Suprapubic skin (tissue), 4 donors: ENCODE data around the gene CCDC63. TPM values are rescaled to one million over a fixed set of nuclear protein-coding genes. Genes with fewer than 3 reads are reported as not detected.

Source experiments
- DNase-seq, 2 donors: peaks; one replicate each; pipeline ENCODE4 v3.0.0-alpha.2; 2019; ENCODE audit warnings: low spot score in 2 of 2
- H3K27ac ChIP-seq: fragments of 200-600 bp; sonication (generic); one replicate; pipeline ENCODE4 v1.5.1; 2019
- H3K27me3 ChIP-seq: fragments of 200-600 bp; sonication (generic); one replicate; pipeline ENCODE4 v1.5.1; 2019
- H3K36me3 ChIP-seq: fragments of 200-600 bp; sonication (generic); one replicate; pipeline ENCODE4 v1.5.1; 2019
- H3K4me1 ChIP-seq: fragments of 200-600 bp; sonication (generic); one replicate; pipeline ENCODE4 v1.5.1; 2019
- H3K4me3 ChIP-seq: fragments of 200-600 bp; sonication (generic); one replicate; pipeline ENCODE4 v1.5.1; 2019; ENCODE audit warnings: mild to moderate bottlenecking
- H3K9me3 ChIP-seq: fragments of 200-600 bp; sonication (generic); one replicate; pipeline ENCODE4 v1.5.1; 2019
- EP300 ChIP-seq: sonication (generic); formaldehyde crosslinking; IDR thresholded peaks from one replicate; pipeline ENCODE4 v1.6.1; 2017; ENCODE audit warnings: antibody characterized with exemption
- POLR2A ChIP-seq, 2 donors: fragments of 450-650 bp; IDR thresholded peaks; one replicate each; pipeline ENCODE4 v1.6.1; 2017; ENCODE audit warnings: antibody characterized with exemption in 2 of 2, mild to moderate bottlenecking in 2 of 2, moderate library complexity in 2 of 2
- POLR2AphosphoS5 ChIP-seq, 3 donors: sonication (generic); formaldehyde crosslinking; IDR thresholded peaks; one replicate each; pipeline ENCODE4 v1.6.1; 2017; ENCODE audit warnings: antibody characterized with exemption in 3 of 3
- WGBS: methylation state at CpG from one replicate; pipeline ENCODE4 v1.1.5; 2018; 5-methylcytosine and 5-hydroxymethylcytosine counted together
- total RNA-seq, 4 donors: library from RNA; depleted of rRNA; stranded (reverse); fragments of >200 nt; gene quantifications; one replicate each; pipeline ENCODE4 v1.1.0, GENCODE V29; 2016
- TF ChIP-seq, protein P1 (sequence below), 2 donors: fragments of 200-600 bp in 1 of 2; fragments of 450-650 bp in 1 of 2; sonication (generic) in 1 of 2; IDR thresholded peaks; one replicate each; pipeline ENCODE4 v1.5.1; 2016 to 2019; ENCODE audit warnings: antibody characterized with exemption in 2 of 2, mild to moderate bottlenecking in 1 of 2, moderate library complexity in 1 of 2

Gene CCDC63
- total RNA-seq, 4 donors from 2014 or later: not detected

DNA sequence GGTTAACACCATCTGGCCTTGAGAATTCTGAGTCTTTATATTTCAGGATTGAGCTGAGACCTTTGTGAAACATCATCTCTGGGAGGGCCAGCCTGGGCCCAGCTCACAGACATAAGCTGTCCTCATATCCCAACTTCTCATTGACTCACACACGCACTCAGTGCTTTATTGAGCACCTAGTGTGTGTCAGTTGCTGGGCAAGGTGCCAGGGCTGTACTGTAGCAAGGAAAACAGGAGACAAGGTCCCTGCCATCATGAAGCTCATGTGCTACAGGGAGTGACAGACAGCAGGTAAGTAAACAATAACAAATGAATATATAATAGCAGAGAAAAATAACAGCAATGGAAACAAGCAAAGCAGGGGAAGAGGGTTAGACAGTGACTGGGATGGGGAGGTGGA is 30.5 kb upstream of the CCDC63 start:
- TF ChIP-seq, protein P1, sequence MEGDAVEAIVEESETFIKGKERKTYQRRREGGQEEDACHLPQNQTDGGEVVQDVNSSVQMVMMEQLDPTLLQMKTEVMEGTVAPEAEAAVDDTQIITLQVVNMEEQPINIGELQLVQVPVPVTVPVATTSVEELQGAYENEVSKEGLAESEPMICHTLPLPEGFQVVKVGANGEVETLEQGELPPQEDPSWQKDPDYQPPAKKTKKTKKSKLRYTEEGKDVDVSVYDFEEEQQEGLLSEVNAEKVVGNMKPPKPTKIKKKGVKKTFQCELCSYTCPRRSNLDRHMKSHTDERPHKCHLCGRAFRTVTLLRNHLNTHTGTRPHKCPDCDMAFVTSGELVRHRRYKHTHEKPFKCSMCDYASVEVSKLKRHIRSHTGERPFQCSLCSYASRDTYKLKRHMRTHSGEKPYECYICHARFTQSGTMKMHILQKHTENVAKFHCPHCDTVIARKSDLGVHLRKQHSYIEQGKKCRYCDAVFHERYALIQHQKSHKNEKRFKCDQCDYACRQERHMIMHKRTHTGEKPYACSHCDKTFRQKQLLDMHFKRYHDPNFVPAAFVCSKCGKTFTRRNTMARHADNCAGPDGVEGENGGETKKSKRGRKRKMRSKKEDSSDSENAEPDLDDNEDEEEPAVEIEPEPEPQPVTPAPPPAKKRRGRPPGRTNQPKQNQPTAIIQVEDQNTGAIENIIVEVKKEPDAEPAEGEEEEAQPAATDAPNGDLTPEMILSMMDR (IDR thresholded peaks at IDR 0.05): no peak
- TF ChIP-seq POLR2AphosphoS5 (IDR thresholded peaks at IDR 0.05) (no peak), EP300 (no peak), POLR2A (IDR thresholded peaks at IDR 0.05) (no peak)
- Histone ChIP-seq H3K4me3 (no peak overlapping the region), H3K27ac (no peak overlapping the region), H3K4me1 (no peaks in the 10 kb centered on the region), H3K9me3 (no peaks in the 10 kb centered on the region), H3K27me3 (no peaks in the 10 kb centered on the region), H3K36me3 (no peaks in the 10 kb centered on the region)
- WGBS: 94% methylated on average over 1 of the region's 1 CpG
- DNase-seq: no peak

DNA sequence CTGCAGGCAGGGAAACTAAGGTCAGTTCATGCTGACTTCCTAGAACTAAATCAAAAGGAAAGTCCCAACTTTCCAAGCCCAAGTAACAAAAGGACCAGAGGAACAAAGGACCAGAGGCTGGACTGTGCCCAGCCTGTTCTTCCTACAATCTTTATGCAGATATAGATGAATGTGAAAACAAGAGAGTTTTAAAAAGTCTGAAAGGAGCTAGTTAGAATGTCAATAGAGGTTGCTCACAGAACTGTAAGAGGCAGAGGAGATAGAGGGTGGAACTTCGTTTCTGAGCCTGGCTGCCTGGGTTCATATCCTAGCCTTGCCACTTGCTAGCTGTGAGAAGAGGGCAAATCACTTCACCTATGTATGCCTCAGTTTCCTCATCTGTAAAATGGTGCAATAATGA is 30.0 kb upstream of the CCDC63 start:
- Histone ChIP-seq H3K27ac (no peak overlapping the region), H3K36me3 (no peaks in the 10 kb centered on the region), H3K27me3 (no peaks in the 10 kb centered on the region), H3K9me3 (no peaks in the 10 kb centered on the region), H3K4me3 (no peak overlapping the region), H3K4me1 (no peaks in the 10 kb centered on the region)
- TF ChIP-seq, protein P1 (IDR thresholded peaks at IDR 0.05): no peak
- 59% methylated on average over 1 of the region's 1 CpG for WGBS
- DNase-seq: no peak

DNA sequence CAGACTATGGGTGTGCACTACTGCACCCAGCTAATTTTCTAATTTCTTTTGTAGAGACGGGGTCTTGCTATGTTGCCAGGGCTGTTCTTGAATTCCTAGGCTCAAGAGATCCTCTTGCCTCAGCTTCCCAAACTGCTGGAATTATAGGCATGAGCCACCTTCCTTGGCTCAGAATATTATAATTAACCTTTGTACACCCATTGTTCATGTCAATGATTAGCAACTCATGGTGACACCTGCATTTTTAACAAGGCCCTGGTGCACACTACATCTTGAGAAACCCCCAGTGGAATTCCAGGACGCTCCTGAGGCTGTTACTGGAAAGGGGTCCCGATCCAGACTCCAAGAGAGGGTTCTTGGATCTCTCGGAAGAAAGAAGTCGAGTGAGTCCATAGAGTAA is 28.3 kb upstream of the CCDC63 start:
- no peaks in the 10 kb centered on the region for H3K9me3 ChIP-seq
- no peaks in the 10 kb centered on the region for H3K27me3 ChIP-seq
- DNase-seq: no peak
- WGBS: 96% methylated on average over 5 of the region's 5 CpGs
- no peaks in the 10 kb centered on the region for H3K4me1 ChIP-seq
- H3K4me3 ChIP-seq: no peak overlapping the region
- no peak overlapping the region for H3K27ac ChIP-seq
- no peak for TF ChIP-seq POLR2A (IDR thresholded peaks at IDR 0.05)
- TF ChIP-seq POLR2AphosphoS5 (IDR thresholded peaks at IDR 0.05): no peak
- TF ChIP-seq, protein P1 (IDR thresholded peaks at IDR 0.05): no peak
- no peak for TF ChIP-seq EP300
- H3K36me3 ChIP-seq: no peaks in the 10 kb centered on the region

DNA sequence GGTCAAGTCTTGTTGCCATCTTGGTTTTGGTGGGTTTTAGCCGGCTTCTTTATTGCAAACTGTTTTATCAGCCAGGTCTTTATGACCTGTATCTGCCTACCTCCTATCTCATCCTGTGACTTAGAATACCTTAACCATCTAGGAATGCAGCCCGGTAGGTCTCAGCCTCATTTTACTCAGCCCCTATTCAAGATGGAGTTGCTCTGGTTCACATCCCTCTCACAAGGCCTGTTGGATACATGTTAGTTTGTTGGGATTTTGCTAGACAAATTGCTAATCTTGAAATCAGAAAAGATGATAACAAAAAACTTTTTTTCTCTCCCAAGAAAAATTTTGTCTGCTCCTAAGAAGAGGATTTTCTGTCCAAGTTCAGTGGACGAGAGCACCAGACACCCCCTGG is 27.6 kb upstream of the CCDC63 start:
- no peaks in the 10 kb centered on the region for H3K36me3 ChIP-seq
- no peak for DNase-seq
- TF ChIP-seq POLR2AphosphoS5 (IDR thresholded peaks at IDR 0.05): no peak
- TF ChIP-seq EP300: no peak
- no peak for TF ChIP-seq POLR2A (IDR thresholded peaks at IDR 0.05)
- TF ChIP-seq, protein P1 (IDR thresholded peaks at IDR 0.05): no peak

GRCh38 chr12:110819646-110820045 is 27.1 kb upstream of the CCDC63 start:
- no peaks in the 10 kb centered on the region for H3K4me1 ChIP-seq
- H3K36me3 ChIP-seq: no peaks in the 10 kb centered on the region
- no peak for DNase-seq
- 53% methylated on average over 5 of the region's 5 CpGs for WGBS
- no peak overlapping the region for H3K27ac ChIP-seq
- H3K4me3 ChIP-seq: no peak overlapping the region
- no peaks in the 10 kb centered on the region for H3K9me3 ChIP-seq
- TF ChIP-seq POLR2AphosphoS5 (IDR thresholded peaks at IDR 0.05) (no peak), EP300 (no peak), POLR2A (IDR thresholded peaks at IDR 0.05) (no peak)
- TF ChIP-seq, protein P1 (IDR thresholded peaks at IDR 0.05): no peak
- H3K27me3 ChIP-seq: no peaks in the 10 kb centered on the region

More for the DNA sequence above, 27.6 kb upstream of the CCDC63 start:
- Histone ChIP-seq H3K27me3 (no peaks in the 10 kb centered on the region), H3K4me1 (no peaks in the 10 kb centered on the region), H3K27ac (no peak overlapping the region), H3K4me3 (no peak overlapping the region), H3K9me3 (no peaks in the 10 kb centered on the region)
- 90% methylated on average over 3 of the region's 3 CpGs for WGBS
